SIG-M5 treated with dmso at 0.1 percent for 504 hours (cell line): ENCODE measurements around the gene SPTB.

Source experiments
- DNase-seq: peaks from one replicate; lab custom pipeline; 2025; ENCODE audit not compliant: unreplicated experiment; lab: John Stamatoyannopoulos, UW

The SPTB gene

DNA sequence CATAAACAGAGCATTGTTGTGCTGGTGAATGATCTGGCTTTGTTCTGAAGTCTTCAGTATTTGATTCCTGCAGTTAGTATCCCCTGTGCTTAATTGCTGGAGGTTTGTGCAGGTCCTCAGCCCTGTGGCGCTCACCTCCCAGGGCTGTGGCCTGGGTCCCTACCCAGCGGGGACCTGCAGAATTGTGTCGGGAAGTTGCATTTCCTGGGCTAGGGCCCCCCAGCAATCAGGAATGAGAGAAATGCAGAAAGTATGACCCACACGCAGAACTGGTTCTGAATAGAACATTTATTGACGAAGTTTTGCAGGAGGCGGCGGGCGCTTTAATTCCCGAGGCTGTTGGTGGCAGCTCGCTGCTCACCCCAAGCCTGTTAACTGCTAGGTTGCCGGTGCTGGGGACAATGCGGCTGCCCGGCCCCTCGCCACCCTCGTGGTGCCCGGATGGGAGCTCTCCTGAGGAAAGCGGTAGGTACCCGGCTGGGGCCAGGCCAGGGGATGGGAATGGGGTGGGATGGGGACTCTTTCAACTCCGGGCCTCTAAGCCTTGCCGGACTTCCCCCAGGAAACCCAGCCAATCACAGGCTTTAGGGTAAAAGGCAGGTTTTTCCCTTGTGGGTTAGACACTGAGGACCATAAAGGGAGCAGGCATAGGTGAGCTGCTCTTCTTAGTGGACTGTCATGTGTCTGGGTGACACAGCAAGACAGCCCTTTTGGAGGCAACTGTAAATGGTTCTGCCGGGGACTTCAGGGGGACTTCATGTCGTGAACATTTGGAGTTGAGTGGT is 163.9 kb downstream of the SPTB start:
- no peak for DNase-seq

DNA sequence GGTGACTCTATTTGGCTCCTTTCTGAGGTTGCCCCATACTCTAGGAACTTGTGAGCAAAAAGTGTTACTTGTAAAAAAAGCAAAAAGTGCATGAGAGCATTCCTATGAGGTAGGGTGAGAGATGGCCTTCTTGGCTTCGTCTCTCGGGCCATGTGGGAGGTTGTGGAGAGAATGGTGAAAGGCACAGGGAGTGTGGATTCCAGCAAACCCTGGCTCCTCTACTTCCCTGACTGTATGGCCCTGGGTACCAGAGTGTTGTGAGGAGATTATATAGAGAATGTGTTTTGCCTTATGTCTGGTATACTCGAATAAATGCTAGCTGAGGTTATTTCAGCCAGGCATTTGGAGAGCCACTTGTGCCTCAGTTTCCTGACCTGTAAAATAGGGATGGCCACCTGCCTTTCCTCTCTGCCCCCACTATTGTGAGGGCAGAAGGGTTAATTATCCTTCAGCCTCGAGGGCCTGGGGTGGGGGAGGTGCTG is 164.5 kb downstream of the SPTB start:
- DNase-seq, result no peak

GRCh38 chr14:64714432-64715025 is 165.2 kb downstream of the SPTB start:
- no peak for DNase-seq

GRCh38 chr14:64713677-64714076 is 166.0 kb downstream of the SPTB start:
- no peak for DNase-seq

DNA sequence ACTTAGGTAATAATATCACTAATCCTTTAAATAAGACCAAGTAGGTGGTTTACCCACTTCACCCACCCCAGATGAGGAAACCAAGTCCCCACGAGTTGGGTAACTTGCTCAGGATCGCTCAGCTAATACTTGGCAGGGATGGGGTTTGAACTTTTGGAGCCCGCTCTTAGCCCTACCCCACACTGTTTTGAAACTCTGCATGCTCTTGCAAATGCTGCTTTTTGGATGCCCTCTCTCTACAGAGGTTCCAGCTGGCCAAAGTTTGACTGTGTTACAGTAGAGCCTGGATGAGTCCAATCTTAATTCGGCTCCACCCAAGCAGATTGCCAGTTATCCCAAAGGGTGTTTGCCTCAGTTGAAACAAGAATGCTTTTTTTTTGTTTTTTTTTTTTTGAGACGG is 168.7 kb downstream of the SPTB start:
- DNase-seq, result no peak

GRCh38 chr14:64709126-64709525 is 170.6 kb downstream of the SPTB start:
- DNase-seq, result no peak

DNA sequence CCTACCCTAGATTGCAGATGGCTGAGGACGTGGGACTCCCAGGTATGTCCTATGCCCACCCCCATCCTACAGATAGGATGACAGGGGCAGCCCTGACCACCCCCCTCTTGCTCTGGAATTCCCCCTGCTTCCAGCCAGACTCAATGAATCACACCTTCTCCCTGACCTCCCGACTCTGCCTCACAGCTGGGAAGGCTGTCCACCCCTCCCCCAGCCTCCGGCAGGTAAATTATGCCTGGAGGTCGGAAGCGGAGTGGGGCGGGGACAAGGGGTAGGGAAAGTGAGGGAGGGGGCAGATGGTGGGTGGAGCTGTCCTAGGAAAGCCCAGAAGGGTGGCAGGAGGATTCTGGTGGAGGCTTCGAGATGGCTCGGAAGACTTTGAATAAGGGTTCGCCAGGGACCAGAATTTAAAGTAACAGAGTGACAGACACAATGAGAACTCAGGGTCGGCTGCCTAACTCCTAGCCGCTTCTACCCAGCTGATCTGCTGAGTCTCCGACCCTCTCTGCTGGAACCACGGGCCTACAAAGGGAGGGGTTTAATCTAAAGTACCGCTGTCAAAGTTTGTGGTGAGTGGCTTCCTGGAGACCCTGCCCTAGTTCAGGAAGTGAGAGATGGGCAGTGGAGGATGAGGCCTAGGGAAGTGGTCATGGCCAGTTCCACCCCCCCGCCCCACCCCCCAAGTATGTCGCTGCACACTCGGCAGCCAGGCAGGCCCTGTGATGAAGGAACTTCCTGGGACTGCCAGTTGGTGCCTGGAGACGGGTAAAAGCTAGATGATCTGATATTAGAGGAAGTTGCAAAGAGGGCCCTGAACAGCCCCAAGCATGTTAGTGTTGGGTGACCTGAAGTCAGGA is 171.3 kb downstream of the SPTB start:
- peak; percentile 90 for DNase-seq

- peak; percentile 23 for DNase-seq
Observed at GRCh38 chr14:64707661-64708060, 172.0 kb downstream of the SPTB start.

DNA sequence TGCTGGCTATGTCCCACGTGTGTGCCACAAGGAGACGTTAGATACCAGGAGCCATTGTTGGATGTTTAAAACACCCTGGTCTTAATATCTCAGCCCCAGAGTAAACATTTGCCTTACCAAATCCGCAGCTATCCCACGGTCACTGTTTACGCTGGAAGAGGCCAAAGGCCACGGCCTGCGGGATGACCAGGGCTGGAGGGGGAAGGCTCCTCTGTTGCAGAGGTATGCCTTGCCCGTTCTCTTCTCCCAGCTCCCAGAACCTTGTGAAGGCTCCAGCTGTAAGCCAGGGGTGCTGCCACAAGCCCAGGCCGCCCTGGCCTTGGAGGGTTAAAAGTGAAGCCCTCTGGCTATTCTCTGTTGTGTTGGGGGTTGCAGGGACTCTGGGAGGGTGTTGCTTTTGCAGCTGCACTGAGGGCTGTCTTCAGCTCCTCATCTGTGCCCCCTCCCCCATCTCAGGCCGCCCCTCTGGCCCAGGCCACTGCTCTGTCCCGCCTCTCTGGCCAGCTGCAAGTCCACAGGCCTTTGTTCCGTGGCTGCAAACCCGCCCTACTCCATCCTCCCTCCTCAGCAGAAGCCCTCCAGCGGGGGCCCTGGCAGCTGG is 173.0 kb downstream of the SPTB start:
- DNase-seq, result no peak

DNA sequence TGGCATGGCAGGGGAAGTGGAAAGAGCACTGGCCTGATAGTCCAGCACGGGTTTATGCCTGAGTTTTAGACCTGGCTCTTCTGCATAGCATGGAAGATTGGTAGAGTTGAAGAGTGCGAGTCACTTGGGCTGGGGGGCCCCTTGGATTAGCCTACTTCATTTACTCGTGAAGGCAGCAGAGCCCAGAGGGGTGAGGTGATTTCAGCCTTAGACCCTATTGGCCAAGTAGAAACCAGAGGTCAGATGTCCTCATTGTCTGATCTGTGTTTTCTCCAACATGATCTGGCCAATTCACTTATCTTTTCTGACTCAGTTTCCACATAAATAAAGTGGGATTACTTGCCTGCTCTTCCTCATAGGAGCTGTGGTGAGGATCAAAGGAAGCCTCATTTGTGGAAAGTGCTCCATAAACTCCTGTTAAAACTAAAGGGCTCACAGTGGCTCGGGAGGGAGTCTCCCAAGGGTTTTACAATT is 173.6 kb downstream of the SPTB start:
- DNase-seq, result no peak

DNA sequence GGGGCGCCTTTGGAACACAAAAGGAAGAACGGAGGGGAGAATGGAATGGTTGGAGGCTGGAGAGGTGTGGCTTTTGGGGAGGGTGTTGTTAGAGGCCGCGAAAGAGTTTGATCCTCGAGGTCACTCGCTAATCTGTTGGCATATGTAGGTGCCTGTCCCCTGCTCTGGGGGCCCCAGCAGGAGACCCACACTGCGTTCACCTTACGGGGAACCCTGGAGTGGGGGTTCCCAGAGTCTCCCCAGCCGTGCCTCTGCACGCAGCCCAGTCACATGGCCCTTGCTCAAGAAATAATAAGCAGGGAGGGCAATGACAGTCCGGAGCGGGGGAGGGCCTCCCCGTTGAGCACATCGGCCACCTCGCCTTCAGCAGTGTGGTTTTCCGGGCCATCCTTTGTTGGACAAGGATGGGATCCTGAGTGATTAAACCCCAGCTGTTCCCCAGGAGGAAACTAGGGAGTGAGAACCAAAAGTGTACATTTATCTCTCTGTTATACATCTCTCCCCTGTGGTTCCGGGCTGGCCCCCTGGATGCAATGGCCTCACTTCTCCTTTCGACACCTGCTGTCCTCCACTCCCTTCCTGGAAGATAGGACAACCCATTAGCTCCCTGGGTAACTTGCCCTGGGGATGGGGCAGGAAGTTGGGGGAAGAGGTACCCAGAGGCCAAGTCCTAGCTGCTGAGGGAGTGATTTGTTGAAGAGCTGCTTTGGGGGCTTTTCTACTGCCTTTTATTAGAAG is 174.2 kb downstream of the SPTB start:
- peak; percentile 53 for DNase-seq

GRCh38 chr14:64704743-64705380 is 174.8 kb downstream of the SPTB start:
- DNase-seq, result no peak

GRCh38 chr14:64704143-64704742 is 175.5 kb downstream of the SPTB start, which contains the start of gene PLEKHG3:
Gene PLEKHG3 (plus strand): TSS chr14:64704424. CDS start chr14:64727632, 23,208 bp downstream.
- DNase-seq, result peak; percentile 28

- DNase-seq, result no peak
Observed at GRCh38 chr14:64703395-64704142, 176.1 kb downstream of the SPTB start.

DNA sequence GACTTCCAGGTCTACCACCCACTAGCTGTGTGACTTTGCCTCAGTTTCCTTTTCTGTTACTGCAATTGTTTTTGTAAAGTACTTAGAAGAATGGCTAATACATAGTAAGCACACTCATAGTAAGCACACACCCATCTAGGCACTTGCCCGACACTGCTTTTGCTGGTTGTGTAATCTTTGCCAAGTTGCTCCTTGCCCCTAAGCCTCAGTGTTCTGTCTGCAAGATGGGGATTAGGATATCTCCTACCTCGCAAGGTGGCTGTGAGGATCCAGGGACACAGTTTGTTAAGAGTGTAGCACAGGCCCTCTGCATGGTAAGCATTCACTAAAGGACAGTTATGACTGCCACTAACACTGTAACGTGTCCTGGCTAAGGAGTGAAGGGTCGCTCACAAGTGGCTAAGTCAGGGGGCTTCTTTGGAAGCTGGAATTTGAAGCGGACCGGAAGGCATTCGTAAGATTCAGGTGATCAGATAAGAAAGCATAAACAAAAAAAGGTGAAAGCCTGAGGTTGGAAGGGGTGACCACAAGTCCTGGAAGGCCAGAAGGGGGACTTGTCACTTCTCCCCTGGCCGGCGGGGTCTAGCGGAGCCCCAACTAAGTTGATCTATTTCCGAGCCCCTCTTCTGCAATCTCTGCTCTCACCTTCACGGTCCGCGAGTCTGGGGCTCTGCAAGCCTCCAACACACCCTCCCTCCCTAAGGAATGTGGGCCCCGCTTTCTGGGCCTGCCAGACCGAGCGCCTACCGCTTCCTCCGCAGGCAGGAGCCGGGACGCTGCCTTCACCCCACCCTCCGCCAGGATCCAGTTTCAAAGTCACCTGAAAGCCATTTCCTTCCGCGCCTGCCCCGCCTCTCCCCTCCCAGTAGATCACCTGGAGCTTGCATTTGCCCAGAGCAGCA is 177.0 kb downstream of the SPTB start:
- DNase-seq, result peak; percentile 24

- no peak for DNase-seq
Observed at GRCh38 chr14:64701660-64702059, 178.0 kb downstream of the SPTB start.

DNA sequence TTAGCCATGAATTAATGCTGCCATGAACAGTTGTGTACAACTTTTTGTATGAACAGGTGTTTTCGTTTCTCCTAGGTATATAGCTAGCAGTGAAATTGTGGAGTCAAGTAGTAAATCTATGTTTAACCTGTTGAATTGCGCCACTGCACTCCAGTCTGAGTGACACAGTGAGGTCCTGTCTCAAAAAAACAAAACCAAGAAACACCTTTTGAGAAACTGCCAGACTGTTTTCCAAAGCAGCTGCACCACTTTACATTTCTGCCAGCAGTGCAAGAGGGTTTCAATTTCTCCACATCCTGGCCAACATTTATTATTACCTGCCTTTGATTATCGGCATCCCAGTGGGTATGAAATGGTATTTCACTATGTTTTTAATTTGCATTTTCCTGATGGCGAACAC is 178.8 kb downstream of the SPTB start:
- no peak for DNase-seq

- no peak for DNase-seq
Observed at GRCh38 chr14:64700290-64700689, 179.4 kb downstream of the SPTB start.
